GM19099 (cell line): ENCODE measurements around the gene MEI1.

Experiments used
- POLR2A ChIP-seq: IDR thresholded peaks from 3 replicates; pipeline ENCODE4 v1.6.1; 2011; ENCODE audit warnings: low read depth; ENCODE audit not compliant: insufficient read length; ENCODE audit errors: extremely low read depth

Gene MEI1

GRCh38 chr22:41831828-41832552 is 132.7 kb downstream of the MEI1 start:
- TF ChIP-seq POLR2A: no peak

- peak; percentile 89 for TF ChIP-seq POLR2A
Measured at GRCh38 chr22:41832553-41833368, 133.5 kb downstream of the MEI1 start, which contains the start of gene SREBF2. SREBF2 (plus strand) TSS chr22:41833105; CDS start chr22:41833271, 166 bp downstream.

- TF ChIP-seq POLR2A: no peak
Measured at GRCh38 chr22:41833369-41834004, 134.2 kb downstream of the MEI1 start.

GRCh38 chr22:41834005-41834944 is 135.0 kb downstream of the MEI1 start:
- no peak for TF ChIP-seq POLR2A

GRCh38 chr22:41836551-41836950 is 137.2 kb downstream of the MEI1 start:
- TF ChIP-seq POLR2A: no peak

GRCh38 chr22:41838842-41839618 is 139.7 kb downstream of the MEI1 start:
- peak; percentile 11 for TF ChIP-seq POLR2A

- TF ChIP-seq POLR2A: no peak
Measured at GRCh38 chr22:41840216-41840615, 140.9 kb downstream of the MEI1 start.

- TF ChIP-seq POLR2A: no peak
Measured at GRCh38 chr22:41841085-41841712, 141.9 kb downstream of the MEI1 start.

GRCh38 chr22:41842996-41843970 is 144.0 kb downstream of the MEI1 start:
- no peak for TF ChIP-seq POLR2A

GRCh38 chr22:41844036-41844435 is 144.7 kb downstream of the MEI1 start:
- no peak for TF ChIP-seq POLR2A

- no peak for TF ChIP-seq POLR2A
Measured at GRCh38 chr22:41844513-41844912, 145.2 kb downstream of the MEI1 start.
